DMS79 (cell line): ENCODE data around the gene CNOT6.

Source experiments
- DNase-seq: peaks from one replicate; lab custom pipeline; 2025; lab: John Stamatoyannopoulos, UW

Gene CNOT6

DNA sequence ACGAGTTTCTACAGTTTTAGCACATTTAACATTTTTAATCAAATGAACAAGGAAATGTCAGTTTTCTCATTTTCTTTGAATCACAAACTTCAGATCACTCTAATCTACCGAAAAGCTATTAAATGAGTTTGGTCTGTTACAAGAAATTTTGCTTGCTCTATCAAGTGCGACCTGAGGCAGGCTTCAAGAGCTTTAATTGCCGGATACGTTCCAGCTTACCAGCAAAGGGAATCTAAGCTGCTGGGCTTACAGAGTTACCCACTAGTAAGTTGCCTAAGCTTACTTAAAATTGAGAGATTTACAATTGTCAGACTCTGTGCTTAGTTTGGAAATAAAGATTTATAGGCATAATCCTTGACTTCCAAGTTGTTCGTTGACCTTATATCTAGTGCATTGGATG lies 86.5 kb downstream of the CNOT6 start:
- no peak for DNase-seq

DNA sequence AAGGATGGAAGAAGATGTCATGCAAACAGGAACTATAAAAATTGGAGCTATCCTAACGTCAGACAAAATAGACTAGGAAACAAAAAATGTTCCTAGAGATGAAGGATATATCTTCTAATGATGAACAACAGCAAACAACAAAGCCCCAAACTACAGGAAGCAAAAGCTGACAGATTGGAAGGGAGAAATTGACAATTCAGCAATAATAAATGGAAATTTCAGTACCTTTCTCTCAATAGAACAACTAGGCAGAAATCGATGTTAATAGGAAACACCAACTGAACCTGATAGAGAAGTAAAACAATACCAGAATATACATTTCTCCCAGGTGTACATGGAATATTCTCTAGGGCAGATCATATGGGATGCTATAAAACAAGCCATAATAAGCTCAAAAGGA lies 89.6 kb downstream of the CNOT6 start:
- no peak for DNase-seq

DNA sequence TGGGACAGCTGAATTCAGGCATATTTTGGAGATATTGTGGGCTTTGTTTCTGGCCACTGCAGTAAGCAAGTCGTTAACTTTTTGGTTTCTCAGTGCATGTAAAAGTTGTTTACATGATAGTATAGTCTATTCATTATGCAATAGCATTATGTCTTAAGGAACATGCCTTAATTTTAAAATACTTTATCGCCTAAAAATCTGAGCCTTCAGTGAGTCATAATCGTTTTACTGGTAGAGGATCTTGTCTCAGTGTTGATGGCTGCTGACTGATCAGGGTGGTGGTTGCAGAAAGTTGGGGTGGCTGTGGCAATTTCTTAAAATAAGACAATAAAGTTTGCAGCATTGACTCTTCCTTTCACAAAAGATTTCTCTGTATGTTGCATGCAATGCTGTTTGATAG lies 92.0 kb downstream of the CNOT6 start:
- no peak for DNase-seq

DNA sequence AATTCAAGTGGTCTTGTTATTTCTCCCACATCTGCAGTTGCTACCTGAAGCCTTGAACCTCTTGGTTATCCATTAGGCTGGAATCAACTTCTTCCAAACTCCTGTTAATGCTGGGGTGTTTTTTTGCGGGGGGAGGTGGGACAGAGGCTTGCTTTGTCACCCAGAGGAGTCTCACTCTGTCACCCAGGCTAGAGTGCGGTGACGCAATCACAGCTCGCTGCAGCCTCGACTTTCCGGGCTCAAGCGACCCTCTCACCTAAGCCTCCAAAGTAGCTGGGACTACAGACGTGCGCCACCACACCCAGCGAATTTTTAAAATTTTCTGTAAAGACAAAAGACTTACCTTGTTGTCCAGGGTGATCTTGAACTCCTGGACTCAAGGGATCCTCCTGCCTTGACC lies 92.7 kb downstream of the CNOT6 start:
- no peak for DNase-seq

DNA sequence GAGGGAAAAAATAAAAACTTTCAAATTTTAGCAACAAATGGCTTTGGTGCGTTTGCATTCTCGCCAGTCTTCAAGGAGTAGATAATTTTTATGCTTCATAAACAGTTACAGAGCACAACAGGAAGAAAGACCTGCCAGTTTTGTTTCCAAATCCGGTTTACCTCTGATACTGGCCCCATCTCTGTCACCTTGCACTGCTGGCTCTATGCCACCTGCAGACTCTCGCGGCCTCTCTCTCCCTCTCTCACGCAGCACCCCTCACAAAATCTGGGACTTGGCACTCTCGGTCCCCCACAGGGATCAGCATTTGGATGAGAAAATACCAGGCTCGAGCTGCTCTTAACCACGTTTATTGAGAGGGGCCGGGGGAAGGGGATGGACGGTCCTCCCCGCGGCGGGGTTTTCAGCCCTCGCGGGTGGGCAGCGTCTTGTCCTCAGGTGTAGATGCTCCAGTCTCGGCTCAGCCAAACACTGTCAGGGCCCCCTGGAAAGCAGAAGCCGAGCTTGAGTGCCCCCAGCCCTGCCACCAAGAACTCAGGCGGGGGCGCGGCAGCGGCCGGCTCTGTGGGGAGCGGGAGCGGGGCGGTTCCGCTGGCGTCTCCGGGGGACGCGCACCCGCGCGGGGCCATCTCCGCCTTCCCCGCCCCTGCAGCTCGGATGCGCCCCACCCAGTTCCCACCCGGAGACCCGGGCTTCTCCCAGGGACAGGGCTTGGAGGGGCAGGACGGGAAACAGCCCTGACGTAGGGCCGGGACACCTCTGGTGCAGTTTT lies 95.8 kb downstream of the CNOT6 start:
- no peak for DNase-seq

DNA sequence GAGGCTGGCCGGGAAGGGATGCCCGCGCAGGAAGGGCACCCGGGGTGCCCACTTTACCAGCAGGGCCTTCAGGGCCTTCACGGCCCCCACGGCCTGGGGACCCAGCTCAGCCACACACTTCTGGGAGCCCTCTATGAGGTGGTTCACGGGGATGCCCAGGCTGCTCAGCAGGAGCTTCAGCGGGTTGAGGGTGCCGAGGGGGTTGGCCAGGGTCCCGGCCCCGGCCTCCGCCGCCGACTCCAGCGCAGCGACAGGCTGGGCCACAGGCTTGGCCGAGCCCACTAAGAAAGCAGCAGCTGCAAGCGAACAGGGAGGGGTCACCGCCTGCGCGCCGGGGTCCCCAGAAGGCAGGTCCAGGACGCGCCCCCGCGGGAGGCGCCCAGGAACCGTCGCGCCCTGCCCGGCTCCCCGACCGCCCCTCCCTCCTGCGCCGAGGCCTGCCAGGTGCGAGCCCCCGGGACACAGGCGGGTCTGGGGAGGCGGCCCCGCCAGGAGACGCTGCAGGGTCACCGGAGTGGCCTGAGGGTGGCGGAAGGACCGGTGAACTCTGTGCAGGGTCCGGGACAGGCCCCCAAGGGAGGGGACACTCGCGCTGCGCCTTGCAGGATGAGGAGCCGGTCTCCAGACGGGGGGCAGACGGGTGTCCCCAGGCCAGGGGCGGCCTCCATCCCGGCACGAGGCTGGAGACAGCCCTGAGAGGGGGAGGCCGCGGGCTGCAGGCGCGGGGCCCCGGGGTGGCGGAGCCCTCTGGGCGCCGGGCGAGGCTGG lies 96.5 kb downstream of the CNOT6 start:
- no peak for DNase-seq

DNA sequence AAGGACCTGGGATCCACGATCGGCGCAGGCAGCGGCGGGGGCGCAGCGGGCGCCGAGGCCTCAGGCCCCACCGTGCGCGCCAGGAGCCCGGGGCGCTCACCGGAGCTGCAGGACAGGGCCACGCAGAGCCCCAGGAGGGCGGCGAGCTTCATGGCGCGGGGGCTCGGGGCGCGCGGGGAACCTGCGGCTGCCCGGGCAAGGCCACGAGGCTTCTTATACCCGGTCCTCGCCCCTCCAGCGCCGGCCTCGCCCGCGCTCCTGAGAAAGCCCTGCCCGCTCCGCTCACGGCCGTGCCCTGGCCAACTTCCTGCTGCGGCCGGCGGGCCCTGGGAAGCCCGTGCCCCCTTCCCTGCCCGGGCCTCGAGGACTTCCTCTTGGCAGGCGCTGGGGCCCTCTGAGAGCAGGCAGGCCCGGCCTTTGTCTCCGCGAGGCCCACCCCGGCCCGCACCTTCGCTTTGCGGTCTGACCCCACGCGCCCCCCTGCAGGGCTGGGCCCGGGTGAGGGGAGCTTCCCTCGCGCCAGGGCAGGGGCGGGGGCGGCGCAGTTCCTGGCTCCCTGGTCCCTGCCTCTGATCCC lies 97.2 kb downstream of the CNOT6 start, which contains the start of gene SCGB3A1:
Gene SCGB3A1 (minus strand): TSS at position 189 of the 577 bp plus-strand sequence. CDS start 37 bp downstream, at position 152.
- DNase-seq = no peak

DNA sequence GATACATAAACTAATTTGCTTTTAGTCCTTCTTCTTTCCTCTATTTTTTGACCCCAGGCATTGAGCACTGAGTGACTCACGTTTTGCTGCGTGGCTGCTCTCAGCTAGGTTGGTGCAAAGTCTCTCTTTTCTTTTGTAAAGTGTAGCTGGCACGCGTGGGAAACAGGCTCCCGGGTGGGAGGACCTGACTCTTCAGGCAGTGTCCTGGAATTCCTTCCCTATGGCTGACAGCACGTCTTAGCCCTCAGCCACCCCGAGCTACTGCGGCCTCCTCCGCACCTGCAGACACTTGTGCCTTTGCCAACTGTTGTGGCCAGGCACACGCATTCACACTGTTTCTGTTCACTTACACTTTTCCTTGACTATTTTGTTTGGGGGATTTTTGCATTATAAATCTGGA lies 98.0 kb downstream of the CNOT6 start:
- no peak for DNase-seq

DNA sequence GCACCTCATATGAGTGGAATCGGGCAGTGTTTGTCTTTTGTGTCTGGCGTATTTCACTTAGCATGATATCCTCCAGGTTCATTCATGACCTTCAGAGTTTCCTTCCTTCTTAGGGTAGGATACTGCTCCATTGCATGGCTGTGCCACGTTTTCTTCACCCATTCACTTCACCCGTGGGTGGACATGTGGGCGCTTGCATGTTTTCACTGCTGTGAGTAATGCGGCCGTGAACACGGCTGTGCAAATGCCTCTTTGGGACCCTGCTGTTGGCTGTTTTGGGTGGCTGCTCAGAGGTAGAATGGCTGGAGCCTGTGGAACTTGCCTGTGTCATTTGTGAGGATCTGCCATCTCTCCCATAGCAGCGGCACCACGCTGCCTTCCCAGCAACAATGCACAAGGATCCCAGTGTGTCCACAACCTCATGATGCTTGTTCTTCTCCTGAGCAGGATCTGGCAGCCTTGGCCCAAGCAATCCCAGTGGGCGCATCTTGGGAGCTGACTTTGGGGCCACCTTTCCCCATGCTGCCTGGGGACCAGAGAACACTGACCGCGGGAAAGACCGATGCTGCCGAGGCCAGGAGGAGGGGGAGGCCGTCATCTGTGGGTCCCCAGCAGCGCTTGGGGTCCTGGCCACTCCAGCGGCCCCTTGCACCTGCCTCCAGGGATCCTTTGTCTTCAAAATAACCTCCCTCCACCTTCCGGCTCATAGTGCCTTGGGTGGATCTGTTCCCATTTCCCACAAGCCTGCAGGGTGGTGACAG lies 99.4 kb downstream of the CNOT6 start:
- no peak for DNase-seq

DNA sequence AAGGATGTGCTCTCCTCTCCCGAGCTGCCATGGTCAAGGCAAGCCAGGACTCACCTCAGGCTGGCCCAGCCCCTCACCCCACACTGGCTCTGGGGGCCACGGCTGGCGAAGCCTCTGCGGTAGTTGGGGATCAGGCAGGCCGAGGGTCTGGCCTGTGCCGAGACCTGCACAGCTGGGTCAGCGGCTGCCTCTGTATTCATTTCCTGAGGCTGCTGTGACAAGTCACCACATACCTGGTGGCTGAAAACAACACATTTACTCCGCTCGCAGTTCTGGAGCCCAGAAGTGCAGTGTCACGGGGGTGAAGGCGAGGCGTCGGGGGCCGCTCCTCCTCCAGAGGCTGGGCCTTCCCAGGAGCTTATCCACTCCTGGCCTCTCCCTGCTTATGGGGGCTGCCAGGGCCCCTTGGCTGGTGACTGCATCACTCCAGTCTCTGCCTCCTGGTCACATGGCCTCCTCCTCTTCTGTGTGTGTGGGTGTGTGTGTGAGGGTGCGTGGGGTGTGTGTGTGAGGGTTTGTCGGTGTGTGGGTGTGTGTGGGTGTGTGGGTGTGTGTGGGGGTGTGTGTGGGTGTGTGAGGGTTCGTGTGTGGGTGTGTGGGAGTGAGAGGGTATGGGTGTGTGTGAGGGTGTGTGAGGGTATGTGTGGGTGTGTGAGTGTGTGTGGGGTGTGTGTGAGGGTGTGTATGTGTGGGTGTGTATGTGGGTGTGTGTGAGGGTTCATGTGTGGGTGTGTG lies 100.3 kb downstream of the CNOT6 start:
- no peak for DNase-seq

DNA sequence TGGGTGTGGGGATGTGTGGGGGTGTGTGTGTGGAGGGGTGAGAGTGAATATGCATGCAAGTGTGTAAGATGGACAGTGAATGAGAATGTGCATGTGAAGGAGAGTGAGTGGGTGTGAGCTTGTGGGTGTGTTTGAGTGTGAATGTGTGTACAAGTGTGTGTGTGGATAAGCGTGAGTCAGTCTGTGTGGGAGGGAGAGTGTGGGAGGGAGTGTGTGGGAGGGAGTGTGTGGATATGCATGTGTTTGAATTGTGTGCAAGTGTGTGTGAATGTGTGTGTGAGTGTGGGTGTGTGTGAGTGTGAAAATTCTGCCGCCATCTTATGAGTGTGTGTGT lies 100.8 kb downstream of the CNOT6 start:
- DNase-seq = no peak

DNA sequence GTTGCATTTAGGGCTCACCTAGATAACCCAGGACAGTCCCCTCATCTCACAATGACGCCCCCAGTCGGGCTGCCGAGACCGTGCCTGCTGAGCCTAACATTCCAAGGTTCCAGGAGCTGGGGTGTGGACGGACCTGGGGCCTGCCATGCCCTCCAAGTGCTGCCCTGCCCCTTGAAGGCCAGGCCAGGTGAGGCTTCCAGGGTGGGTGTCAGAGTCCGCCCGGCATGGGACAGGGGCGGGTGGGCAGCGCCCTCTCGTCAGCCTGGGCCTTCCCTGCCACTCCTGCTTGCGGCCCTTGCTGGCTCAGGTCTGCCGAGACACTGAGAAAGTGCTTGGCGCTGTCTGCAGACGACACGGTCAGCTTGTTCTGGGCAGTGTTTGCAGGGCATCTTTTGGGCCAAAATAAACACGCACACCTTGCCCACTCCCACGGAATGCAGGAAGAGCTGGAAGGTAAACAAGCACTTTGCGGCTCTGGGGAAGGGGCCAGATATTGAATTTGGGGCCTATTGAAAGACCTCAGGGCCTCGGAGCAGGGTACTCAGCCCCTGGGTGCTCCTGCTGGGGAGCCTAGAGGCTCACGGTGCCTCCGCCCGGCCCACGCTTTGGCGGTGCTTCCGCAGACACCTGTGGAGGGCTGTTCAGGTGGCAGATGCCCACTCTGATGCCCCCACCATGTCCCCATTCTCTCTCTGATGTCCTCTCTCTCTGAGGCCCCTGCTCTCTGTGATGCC lies 101.4 kb downstream of the CNOT6 start:
- DNase-seq = no peak

DNA sequence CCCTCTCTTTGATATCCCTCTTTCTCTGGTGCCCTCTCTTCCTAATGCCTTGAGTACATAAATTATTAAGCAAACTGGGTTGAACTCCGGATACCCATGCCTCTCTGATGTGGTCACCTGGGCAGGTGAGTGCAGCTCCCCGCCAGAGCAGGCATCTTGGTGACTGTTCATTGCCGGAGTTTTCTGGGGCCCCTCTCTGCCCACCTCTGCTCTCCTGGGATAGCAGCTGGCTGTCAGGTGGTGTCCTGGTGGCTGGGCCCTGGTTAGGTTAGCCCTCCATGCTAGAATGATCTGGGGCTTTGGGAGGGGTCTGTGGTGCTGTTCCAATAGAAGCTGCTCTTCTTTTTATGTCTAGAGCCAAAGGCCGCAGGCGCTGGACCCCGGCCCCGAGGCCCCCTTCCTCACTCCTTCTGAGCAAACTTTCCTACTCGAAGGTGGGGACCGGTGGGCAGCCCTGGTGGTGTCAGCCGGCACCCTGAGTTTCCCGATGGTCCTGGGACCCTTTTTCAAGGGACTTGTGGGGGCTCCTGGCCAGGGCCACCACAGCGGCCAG lies 102.0 kb downstream of the CNOT6 start:
- no peak for DNase-seq

DNA sequence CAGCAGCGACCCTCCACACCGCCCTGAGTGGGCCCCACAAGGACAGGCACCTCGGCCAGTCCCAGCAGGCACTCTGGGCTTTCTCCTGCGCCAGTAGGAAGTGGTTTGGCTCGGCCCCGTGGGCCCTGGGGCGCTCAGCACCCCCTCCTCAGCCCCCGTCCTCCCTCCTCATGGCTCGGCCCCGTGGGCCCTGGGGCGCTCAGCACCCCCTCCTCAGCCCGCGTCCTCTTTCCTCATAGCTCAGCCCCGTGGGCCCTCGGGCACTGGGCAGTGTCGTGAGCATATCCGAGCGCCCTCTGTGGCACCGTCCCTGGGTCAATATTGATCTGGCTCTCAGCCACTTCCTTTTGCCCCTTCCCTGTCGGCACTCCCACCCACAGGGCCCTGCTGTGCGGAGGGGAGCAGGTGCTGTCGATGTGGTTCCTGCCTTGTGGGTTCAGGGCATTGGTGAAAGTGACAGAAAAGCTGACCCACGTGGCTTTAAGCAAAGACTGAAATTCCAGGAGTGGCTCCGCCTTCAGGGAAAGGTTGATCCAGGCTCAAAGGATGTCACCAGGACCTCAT lies 102.6 kb downstream of the CNOT6 start:
- DNase-seq = no peak

DNA sequence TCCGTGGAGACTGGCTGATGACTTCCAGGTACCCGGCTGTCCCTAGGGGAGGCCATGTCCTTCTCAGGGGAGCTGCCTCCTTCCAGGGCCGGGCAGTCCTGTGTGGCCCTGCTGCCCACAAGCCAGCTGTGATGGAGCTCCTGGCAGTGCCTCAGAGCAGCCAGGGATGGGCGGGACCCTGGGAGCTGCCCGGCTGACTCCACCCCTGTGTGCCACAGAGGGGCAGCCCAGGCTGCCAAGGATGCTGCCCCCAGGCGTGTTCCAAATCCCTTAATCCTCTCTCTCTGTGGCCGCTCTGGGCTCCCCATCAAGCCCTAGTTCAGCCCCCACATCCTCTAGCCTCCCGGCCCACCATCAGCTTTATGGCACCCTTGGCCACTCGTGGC lies 104.1 kb downstream of the CNOT6 start:
- no peak for DNase-seq

DNA sequence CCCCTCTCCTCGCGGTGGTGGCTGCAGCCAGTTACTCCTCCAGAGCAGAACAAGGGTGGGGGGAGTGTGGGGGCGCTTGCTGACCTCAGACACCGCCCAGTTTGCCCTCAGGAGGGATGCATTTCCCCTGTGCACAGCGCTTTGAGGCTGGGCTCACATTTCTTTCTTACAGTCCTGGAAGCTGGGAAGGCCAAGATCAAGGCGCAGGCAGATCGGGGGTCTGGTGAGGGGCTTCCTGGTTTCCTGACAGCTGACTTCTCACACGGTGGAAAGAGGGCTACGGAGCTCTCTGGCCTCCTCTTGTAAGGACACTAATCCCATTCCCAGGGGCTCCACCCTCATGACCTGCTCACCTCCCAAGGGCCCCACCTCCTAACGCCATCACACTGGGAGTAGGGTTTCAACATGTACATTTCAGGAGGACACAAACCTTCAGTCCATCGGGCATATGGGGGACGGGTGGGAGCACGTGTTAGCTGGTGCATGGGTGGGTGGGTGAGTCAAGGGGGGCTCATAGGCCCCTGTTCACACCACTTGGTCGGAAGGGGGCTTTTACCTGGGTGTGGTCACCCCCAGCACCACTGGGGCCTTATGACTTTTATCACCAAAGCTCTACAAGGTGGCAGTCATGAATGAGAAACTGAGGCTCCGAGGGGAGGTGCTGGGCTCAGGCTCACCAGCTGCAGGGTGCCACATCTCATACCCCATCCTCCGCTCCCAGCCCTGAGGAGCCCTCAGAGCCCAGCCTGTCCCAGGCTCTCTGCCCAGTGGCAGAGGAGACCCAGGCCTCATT lies 104.8 kb downstream of the CNOT6 start:
- DNase-seq = no peak

DNA sequence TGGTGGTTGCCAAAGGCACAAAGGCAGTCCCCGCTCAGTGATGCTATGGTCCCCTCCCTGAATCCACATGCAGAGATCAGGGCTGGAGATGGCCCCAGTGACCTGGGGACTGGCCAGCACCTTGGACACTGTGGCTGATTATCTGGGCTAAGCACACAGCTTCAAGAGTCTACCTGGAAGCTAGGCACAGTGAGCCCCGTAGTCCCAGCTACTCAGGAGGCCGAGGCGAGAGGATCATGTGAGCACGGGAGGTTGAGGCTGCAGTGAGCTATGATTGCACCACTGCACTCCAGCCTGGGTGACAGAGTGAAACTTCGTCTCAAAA lies 105.4 kb downstream of the CNOT6 start:
- no peak for DNase-seq

DNA sequence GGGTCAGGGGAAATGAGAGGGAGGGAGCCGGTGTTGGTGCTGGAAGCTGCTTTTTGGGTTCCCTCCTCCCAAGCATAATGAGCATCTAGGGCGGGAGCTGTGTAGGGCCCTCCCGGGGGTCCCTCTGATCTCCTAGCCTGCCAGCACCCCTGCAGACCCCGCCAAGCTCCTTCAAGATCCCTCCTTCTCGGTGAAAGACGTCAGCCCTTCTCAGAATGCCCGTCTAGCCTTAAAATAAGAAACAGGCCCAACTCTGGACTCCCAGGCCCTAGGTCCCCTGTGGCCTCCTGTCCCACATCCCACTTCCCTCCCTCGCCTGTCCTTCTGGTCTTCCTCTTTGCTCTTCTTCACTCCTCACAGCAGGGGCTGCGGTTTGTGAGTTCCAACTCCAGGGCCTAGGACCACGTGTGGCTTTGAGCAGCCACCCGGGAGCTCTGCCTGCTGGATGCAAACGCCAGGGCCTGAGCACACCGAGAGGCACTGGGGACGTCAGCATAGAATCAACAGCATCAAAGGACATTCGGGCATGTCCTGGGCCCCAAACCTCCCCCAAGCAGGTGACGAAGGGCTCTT lies 105.9 kb downstream of the CNOT6 start:
- DNase-seq = no peak

DNA sequence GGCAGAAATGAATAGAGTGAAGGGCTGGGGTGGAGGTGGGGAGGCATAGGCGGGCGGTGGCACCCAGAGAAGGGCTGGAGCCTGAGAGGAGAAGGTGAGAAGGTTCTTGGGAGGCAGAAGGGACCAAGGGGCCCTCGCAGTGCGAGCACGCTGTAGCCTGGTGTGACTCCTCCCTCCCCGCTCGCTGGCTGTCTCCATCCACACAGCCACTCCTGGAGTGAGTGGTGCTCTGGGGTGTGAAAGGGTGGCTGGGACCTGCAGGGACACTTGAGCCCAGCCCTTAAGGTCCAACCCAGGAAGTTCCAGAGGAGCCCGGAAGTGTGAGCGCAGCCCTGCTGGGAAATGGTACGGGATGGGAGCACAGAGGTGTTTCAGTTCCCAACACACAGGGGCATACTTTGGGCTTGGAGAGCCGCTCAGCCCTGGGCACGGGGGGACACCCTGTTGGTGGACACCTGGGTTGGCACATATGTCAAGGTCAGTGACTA lies 106.4 kb downstream of the CNOT6 start:
- DNase-seq = no peak
